Measurements from ENCODE around the gene ABRAXAS1.
A peak's percentile ranks its signal among the peaks of the same experiment; 100 is the strongest.
"Not testable (repeated sequence)": the region's sequence is repeated elsewhere in the genome, so short reads cannot be mapped to it uniquely, and the experiment has no call there.

Gene ABRAXAS1

GRCh38 chr4:83484500-83485461 is at the start of gene ABRAXAS1:
TSS of gene ABRAXAS1 (minus strand) at chr4:83485100. CDS start at chr4:83485072, 28 bp downstream.
- peak; percentile 85 for DNase-seq

GRCh38 chr4:83527671-83528070 is 42.8 kb upstream of the ABRAXAS1 start:
- no peak for DNase-seq

GRCh38 chr4:83522239-83522638 is 37.3 kb upstream of the ABRAXAS1 start:
- no peak for DNase-seq

- DNase-seq: no peak
These were observed 31.3 kb upstream of the ABRAXAS1 start for GRCh38 chr4:83516042-83516772.

DNA sequence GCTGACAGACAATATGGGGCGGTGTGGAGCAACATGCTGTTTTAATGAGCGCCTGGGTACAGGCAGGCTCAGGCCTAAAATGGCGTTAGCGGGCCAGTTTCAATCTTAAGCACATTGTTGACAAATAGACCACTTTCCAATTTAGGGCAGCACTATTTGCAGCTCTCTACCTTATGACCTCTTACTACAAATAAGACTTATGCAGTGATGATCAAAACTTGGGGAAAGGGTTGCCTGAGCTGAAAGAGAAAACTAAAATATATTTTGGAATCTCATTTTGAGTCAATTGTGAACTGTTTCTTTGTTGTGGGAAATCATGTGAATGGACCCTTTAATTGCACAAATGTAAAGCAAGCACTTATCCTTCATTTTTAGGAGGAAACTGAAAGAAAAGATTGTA is 25.5 kb upstream of the ABRAXAS1 start:
- DNase-seq: no peak

DNA sequence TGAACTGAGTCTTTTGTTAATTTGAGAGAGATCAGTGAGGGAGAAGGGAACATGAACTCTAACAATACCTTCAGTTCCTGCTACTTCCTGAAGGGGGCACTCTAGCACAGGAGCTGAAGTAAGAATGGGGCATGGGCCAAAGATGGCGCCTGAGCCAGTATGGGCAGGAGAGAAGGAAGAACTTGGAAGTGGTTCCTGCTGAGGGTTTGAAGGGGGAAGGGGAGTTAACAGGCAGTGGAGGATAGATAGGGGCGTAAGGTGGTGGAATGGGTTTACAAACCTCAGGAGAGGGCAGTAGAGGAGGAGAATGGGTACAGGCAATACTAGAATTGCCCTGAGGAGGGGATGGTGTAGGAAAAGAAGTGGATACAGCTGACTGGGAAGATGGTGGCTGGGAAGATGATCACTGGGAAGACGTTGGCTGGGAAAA is 24.3 kb upstream of the ABRAXAS1 start:
- not testable (repeated sequence) for DNase-seq

DNA sequence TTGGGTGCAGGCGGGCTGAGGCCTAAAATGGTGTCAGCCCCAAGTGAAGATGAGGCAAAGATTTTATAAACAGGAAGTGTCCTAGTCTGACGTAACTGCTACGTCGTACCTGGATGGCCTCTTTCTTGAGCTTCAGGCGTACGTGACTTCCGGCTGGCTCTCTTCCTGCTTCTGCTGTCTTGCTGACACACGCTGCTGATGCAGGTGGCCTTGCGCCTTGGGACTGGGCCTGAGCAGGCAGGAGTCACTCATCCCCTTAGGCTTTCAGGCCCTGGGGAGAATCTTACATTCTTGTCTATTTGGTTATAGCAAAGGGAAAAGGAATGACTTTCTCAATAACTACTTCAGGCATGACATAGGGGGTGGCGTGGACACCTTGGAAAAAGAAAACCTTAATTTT is 20.1 kb upstream of the ABRAXAS1 start:
- DNase-seq: no peak

DNA sequence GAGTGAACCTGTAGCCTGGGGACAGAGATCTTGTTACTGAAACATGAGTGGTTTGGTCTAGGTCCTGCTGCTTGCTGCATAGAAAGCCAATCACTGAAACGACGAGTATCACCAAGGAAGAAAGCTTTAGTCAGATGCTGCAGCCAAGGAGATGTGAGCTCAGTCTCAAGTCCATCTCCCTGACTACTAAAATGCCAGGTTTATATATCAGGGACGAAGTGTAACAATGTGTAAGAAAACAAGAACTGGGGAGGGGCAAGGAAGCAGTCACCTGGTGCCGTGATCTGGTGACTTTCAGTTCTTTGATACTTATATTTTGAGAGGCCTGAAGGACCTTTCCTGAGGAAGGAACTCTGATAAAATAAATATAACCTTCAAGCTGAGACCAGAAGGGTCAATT is 19.6 kb upstream of the ABRAXAS1 start:
- no peak for DNase-seq

DNA sequence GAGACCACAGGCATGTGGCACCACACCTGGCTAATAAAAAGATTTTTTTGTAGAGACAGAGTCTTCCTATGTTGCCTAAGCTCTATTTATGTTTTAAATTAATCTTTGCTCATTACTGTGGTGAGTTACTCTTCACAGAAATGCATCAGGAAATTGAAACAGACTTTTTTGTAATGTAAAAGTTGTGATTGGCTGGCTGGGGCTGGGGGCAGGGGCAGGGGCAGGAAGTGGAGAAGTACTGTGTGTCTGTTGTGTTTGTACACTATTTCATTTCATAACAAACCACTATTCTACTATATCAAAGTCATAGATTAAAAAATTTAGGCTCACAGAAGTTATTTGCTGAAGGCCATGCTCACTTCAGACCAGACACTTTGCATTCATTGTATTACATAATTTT is 19.1 kb upstream of the ABRAXAS1 start:
- no peak for DNase-seq

DNA sequence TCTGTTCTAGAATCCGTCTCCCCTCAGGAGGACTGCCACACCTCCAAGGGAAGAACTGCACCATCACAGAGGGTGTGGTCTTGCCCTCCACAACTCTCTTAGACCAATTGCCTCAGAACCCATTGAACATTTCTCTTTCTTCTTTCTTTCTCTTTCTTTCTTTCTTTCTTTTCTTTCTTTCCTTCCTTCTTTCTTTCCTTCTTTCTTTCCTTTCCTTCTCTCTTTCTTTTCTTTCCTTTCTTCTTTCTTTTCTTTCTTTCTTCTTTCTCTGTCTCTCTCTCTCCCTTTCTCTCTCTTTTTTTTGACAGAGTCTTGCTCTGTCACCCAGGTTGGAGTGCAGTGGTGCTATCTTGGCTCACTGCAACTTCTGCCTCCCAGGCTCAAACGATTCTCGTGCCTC is 16.8 kb upstream of the ABRAXAS1 start:
- not testable (repeated sequence) for DNase-seq

DNA sequence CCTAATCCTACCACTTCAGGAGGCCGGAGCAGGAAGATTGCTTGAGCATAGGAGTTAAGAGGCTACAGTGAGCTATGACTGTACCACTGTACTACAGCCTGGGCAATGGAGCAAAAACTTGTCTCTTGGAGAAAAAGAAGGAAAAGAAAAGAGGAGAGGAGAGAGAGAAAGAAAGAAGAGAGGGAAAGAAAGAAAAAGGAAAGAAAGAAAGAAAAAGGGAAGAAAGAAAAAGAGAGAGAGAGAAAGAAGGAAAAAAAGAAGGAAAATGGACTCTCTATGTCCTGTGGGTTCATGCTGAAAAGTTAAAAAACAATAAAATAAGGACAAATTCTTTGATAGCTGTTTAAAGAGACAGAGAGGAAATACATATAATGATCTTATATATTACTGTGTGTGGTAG is 13.3 kb upstream of the ABRAXAS1 start:
- DNase-seq: no peak

DNA sequence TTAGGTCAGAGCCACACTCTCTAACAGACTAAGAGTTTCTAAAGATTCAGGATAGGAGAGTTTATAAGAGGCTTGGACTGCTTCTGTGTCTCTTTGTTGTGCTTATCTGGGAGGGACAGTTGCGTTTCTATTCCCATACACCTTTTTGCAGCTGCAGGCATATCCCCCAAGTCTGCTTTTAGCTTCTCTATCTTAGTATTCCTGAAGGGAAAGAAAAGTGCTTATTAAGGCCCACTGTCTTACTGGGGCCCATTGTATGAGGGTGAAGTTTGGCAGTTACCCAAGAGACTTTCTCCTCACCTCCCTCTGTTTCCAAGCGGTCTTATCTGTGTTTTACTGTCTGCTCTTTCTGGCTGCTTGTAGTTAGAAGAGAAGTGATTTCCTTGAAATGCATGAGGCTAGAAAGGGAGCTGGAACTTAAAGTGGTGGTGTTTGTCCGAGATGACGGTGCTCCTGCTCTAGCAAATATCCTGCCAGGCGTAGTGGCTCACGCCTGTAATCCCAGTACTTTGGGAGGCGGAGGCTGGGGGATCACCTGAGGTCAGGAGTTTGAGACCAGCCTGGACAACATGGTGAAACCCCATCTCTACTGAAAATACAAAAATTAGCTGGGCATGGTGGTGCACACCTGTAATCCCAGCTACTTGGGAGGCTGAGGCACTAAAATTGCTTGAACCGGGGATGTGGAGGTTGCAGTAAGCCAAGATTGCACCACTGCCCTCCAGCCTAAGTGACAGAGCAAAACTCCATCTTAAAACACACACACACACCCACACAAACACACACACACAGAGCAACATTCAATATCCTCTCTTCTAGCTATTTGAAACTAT is 11.4 kb upstream of the ABRAXAS1 start:
- DNase-seq: not testable (repeated sequence)

DNA sequence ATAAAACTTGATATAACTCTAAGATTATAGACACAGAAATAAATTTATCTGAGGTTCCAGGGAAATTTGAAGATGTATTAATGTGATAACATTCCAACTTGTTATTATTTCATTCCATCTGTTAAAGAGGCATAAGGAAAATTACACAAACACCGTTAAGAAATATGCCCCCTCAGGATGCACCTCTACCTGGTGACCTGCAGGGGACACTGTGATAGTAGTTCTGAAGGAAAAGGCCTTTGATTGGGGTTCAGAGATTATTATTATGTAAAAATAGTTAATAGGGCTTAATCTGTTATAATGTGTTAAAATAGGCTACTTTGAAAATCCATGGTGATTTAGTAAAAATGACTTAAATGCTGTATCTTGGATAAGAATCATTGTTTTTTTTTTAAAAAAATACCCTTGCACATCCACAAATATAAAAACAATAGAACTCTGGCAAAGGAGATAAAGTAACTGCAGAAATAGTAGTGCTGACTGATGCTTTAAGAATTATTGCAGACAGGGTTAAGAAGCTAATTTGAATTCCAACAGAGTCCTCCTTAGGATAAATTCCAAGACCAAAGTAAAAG is 6.1 kb upstream of the ABRAXAS1 start:
- DNase-seq: no peak

- no peak for DNase-seq
These were observed 4.9 kb upstream of the ABRAXAS1 start for GRCh38 chr4:83489711-83490326.

DNA sequence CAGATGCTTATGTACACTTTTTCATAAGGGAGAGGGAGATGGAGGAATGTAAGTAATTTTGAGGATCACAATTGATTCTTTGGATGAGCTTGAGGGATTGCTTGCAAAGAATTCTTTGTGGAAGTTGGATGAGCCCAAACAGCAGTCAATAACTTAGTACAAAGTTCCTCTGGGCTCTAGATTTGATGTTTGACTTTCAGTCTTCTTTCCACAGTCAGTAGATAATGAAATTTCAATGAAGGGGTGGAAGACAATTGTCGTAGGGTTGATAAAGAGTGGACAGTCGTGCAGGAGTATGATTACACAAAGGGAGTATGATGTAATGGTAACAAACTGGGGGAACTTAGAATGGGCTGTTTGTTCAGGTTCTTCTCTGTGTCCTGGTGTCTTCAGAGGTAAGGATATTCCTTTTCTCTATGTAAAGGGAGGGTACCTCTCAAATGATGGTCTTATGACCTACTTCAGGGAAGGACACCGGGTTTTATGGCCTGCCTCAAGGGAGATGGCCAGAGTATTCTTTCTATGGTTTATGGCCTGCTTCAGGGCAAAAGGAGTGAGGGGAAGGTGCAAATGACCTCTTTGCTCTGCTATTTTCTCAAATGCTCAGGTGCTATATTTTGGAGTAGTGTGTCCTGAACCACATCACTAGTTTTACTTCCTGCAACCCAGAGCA is 1.7 kb upstream of the ABRAXAS1 start:
- DNase-seq: no peak

DNA sequence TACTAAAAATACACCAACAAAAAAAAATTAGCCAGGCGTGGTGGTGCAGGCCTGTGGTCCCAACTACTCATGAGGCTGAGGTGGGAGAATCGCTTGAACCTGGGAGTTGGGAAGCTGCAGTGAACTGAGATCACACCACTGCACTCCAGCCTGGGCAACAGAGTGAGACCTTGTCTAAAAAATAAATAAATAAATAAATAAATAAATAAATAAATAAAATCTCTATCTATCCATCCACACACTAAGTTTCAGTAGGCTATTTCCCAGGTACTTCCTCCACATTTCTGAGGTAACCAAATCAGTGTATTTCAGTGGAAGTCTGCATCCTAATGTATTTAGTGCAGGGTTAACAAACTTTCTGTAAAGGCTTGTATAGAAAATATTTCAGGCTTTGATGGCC is 10.9 kb downstream of the ABRAXAS1 start:
- no peak for DNase-seq

DNA sequence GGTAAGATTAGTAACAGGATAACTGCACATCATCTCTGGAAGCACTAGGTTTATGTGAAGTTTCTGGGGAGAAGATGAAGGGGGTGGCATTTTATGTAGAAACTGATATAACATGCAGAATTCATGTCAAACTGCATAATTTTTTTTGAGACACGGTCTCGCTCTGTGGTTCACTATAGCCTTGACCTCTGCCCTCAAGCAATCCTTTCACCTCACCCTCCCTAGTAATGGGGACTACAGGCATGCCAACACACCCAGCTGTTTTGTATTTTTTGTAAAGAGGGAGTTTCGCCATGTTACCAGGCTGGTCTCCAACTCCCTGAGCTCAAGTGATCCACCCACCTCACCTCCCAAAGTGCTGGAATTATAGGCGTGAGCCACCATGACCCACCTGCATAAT is 11.5 kb downstream of the ABRAXAS1 start:
- DNase-seq: no peak

GRCh38 chr4:83456184-83456501 is 28.8 kb downstream of the ABRAXAS1 start:
- no peak for DNase-seq

DNA sequence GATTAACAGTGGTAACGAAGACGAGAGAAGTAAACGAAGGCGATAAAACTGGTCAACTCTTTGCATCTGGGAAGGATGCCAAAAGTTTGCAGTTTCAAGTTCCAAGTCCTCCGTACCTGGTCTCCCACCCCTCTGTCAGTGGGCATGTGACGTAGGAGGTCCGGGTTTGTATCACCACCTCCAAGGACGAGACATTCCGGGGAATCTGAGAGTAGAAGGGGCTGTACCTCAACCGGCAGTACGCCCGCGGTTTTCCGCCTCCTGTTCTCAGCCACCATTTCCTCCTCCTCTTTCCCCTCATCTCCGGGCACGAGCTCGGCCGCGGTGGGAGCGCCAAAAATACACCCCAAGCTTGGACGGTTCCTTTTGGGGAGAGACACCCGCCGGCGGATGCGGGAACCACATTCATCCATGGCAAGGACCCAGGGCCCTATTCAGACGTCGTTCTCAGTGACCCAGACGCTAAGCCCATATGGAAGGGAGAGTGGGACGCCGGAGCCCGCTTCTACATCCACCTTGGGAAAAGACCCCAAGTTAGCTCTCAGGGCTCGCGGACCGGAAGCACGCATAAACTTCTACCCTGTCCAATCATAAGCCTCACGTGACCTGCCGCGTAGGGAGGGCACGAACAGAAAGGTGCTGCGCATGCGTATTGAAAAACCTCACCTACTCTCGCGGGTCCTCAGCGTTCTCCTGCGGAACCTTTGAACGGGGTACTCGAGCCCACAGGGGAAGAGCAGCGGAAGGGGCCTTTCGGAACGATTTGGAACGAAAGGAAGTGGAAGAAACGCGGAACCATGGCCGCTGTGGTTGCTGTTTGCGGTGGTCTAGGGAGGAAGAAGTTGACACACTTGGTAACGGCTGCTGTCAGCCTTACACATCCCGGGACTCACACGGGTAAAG is 29.4 kb downstream of the ABRAXAS1 start, which contains the start of the genes HELQ and MRPS18C:
HELQ (minus strand) TSS at position 543 of the 903 bp plus-strand sequence; CDS start at position 413, 130 bp downstream.
MRPS18C (plus strand) TSS at position 778 of the 903 bp plus-strand sequence; CDS start at position 798, 20 bp downstream.
- DNase-seq: peak; percentile 97

GRCh38 chr4:83454686-83455085 is 30.2 kb downstream of the ABRAXAS1 start:
- DNase-seq: no peak
